ENCODE measurements around the gene MXRA8.
A peak's percentile ranks its signal among the peaks of the same experiment; 100 is the strongest.

The MXRA8 gene

DNA sequence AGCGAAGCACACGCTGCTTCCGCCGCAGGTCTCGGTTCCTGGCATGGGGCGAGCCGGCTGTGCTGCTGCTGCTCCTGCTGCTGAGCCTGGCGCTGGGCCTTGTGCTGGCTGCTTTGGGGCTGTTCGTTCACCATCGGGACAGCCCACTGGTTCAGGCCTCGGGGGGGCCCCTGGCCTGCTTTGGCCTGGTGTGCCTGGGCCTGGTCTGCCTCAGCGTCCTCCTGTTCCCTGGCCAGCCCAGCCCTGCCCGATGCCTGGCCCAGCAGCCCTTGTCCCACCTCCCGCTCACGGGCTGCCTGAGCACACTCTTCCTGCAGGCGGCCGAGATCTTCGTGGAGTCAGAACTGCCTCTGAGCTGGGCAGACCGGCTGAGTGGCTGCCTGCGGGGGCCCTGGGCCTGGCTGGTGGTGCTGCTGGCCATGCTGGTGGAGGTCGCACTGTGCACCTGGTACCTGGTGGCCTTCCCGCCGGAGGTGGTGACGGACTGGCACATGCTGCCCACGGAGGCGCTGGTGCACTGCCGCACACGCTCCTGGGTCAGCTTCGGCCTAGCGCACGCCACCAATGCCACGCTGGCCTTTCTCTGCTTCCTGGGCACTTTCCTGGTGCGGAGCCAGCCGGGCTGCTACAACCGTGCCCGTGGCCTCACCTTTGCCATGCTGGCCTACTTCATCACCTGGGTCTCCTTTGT lies 24.7 kb downstream of the MXRA8 start:
- no peak for DNase-seq

DNA sequence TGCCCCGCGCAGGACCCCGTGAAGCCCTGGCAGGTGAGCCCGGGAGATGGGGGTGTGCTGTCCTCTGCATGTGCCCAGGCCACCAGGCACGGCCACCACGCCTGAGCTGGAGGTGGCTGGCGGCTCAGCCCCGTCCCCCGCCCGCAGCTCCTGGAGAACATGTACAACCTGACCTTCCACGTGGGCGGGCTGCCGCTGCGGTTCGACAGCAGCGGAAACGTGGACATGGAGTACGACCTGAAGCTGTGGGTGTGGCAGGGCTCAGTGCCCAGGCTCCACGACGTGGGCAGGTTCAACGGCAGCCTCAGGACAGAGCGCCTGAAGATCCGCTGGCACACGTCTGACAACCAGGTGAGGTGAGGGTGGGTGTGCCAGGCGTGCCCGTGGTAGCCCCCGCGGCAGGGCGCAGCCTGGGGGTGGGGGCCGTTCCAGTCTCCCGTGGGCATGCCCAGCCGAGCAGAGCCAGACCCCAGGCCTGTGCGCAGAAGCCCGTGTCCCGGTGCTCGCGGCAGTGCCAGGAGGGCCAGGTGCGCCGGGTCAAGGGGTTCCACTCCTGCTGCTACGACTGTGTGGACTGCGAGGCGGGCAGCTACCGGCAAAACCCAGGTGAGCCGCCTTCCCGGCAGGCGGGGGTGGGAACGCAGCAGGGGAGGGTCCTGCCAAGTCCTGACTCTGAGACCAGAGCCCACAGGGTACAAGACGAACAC lies 25.4 kb downstream of the MXRA8 start:
- DNase-seq: no peak

DNA sequence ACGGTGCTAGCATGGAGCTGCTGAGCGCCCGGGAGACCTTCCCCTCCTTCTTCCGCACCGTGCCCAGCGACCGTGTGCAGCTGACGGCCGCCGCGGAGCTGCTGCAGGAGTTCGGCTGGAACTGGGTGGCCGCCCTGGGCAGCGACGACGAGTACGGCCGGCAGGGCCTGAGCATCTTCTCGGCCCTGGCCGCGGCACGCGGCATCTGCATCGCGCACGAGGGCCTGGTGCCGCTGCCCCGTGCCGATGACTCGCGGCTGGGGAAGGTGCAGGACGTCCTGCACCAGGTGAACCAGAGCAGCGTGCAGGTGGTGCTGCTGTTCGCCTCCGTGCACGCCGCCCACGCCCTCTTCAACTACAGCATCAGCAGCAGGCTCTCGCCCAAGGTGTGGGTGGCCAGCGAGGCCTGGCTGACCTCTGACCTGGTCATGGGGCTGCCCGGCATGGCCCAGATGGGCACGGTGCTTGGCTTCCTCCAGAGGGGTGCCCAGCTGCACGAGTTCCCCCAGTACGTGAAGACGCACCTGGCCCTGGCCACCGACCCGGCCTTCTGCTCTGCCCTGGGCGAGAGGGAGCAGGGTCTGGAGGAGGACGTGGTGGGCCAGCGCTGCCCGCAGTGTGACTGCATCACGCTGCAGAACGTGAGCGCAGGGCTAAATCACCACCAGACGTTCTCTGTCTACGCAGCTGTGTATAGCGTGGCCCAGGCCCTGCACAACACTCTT lies 26.2 kb downstream of the MXRA8 start:
- no peak for DNase-seq

DNA sequence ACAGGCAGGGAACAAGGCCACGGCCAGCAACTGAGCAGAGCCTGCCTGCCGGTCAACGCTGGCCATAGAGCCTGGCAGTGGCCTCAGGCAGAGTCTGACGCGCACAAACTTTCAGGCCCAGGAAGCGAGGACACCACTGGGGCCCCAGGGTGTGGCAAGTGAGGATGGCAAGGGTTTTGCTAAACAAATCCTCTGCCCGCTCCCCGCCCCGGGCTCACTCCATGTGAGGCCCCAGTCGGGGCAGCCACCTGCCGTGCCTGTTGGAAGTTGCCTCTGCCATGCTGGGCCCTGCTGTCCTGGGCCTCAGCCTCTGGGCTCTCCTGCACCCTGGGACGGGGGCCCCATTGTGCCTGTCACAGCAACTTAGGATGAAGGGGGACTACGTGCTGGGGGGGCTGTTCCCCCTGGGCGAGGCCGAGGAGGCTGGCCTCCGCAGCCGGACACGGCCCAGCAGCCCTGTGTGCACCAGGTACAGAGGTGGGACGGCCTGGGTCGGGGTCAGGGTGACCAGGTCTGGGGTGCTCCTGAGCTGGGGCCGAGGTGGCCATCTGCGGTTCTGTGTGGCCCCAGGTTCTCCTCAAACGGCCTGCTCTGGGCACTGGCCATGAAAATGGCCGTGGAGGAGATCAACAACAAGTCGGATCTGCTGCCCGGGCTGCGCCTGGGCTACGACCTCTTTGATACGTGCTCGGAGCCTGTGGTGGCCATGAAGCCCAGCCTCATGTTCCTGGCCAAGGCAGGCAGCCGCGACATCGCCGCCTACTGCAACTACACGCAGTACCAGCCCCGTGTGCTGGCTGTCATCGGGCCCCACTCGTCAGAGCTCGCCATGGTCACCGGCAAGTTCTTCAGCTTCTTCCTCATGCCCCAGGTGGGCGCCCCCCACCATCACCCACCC lies 27.0 kb downstream of the MXRA8 start, which contains the start of gene TAS1R3:
TSS of gene TAS1R3 (plus strand) at position 213 of the 898 bp plus-strand sequence. CDS start at position 279, 66 bp downstream.
- DNase-seq: peak; percentile 27

DNA sequence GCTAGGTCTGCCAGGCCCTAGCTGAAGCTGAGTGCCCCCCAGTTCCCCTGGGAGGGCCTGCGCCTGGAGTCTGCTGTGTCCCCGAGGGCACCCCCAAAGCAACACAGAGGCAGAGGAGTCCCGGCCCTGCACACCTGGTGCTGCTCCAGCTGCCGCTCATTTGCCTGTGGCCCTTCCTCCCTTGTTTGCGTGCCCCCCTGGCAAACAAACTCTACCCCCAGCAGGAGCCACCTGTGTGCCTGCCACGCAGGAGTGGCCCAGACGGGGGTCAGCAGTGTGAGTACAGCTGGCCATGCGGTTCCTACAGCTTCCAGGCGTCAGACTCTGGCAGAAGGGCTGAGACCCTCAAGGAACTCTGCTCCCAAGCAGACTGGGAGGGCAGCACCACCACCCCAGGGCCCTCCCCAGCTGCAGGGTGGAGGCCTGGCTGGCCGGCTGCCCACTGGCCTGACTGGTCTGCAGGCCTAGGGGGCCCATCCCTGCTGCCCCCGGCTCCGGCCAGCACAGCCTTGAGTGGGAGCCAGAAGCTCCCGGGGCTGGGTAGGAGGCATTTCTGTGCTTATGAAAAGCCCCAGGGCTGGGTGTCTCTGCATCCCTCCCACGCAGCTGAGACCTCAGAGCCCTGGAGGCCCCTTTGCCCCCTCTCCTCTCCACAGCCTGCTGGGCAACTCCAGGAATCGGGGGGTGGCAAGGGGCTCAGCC lies 27.8 kb downstream of the MXRA8 start:
- no peak for DNase-seq

DNA sequence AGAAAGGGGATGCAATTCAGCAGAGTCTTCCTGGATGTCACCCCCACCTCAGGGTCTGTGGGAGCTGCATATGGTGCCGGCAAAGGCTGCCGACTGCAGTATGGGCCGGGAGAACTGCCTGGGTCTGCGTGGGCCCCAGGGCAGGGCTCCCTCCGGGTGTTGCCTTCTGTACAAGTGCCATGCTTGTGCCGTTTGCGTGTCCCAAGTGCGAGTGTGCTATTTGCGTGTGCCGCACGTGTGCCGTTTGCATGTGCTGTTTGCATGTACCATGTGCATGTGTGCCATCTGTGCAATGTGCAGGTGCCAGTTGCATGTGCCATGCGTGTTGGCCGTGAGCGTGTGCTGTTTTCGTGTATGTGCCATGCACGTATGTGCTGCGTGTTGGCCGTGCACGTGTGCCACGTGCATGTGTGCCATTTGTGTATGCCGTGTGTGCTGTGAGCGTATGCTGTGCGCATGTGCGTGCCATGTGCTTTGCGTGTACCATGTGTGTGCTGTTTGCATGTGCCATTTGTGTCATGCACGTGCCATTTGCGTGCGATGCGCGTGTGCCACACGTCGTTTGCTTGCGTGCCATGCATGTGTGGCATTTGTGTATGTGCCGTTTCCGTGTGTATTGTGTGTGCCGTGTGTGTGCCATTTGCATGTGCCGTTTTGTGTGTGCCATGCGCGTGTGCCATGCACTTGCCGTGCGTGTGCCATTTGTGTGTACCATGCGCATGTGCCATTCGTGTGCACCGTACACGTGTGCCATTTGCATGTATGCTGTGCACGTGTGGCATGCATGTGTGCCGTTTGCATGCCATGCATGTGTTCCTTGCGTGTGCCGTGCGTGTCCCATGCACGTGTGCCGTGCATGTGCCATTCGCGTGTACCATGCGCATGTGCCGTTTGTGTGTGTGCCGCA lies 28.8 kb downstream of the MXRA8 start:
- DNase-seq: no peak

DNA sequence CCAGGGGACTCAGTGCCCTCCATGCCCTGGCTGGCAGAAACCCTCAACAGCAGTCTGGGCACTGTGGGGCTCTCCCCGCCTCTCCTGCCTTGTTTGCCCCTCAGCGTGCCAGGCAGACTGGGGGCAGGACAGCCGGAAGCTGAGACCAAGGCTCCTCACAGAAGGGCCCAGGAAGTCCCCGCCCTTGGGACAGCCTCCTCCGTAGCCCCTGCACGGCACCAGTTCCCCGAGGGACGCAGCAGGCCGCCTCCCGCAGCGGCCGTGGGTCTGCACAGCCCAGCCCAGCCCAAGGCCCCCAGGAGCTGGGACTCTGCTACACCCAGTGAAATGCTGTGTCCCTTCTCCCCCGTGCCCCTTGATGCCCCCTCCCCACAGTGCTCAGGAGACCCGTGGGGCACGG lies 30.1 kb downstream of the MXRA8 start:
- no peak for DNase-seq

DNA sequence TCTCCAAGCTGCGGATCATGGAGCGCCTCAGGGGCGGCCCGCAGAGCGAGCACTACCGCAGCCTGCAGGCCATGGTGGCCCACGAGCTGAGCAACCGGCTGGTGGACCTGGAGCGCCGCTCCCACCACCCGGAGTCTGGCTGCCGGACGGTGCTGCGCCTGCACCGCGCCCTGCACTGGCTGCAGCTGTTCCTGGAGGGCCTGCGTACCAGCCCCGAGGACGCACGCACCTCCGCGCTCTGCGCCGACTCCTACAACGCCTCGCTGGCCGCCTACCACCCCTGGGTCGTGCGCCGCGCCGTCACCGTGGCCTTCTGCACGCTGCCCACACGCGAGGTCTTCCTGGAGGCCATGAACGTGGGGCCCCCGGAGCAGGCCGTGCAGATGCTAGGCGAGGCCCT lies 31.1 kb downstream of the MXRA8 start:
- no peak for DNase-seq

DNA sequence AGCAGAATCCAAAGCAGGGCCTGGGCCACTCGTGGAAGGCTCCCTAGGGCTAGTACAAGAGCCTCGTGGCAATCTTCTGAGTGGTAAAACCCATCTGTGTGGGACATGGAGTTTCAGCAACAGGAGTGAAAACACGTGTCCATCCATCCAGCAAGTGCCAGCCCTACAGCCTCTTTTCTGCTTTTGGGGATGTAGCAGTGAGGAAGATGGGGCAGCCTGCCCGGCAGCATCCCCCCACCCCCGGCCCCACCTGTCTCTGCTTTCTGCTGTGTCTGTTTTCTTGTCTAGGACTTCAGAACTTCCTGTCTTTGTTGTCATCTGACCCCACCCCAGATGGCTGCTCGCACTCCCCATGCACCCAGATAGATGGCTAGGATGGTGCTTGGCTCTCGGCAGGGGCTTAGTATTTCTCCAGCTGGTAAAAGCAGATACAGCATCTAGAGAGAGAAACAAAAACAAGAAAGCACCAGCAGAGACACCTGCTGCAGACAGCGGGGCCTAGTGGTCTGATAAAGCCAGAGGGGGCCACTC lies 32.2 kb downstream of the MXRA8 start:
- DNase-seq: no peak

DNA sequence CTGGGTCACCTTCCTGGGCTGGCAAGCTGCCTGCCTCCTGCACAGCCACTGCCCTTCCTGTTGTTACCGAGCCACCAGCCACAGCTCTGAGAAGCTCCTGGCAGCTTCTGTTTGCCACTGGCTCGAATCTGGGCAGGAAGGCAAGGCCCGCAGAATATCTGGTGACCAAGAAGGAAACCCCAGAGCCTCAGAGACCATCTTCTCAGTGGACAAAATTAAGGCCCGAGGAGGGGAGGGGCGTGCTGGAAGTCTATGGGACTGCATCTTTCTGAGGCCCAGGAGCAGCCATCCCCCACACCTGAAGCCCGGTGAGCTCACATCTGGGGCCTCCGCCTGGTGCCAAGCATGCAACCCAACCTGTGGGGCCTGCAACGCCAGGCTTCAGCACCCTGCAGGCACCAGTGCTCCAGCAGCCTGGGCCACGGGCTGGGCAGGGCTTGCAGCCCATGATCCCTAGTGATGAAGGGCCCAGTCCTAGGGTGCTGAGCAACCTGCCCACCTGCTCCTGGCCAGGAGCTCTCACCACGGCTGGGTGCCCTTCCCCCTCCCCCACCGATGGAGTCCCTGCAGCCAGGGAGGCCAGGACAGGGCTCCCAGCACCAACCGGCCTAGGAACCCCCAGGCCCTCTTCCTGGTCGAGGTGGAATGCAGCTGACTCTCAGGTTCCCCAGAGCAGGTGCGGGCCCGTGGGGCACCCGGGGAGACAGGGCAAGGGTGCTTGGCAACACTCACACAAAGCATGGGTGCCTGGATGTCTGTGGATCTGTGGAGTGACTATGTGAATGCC lies 32.9 kb downstream of the MXRA8 start:
- no peak for DNase-seq

DNA sequence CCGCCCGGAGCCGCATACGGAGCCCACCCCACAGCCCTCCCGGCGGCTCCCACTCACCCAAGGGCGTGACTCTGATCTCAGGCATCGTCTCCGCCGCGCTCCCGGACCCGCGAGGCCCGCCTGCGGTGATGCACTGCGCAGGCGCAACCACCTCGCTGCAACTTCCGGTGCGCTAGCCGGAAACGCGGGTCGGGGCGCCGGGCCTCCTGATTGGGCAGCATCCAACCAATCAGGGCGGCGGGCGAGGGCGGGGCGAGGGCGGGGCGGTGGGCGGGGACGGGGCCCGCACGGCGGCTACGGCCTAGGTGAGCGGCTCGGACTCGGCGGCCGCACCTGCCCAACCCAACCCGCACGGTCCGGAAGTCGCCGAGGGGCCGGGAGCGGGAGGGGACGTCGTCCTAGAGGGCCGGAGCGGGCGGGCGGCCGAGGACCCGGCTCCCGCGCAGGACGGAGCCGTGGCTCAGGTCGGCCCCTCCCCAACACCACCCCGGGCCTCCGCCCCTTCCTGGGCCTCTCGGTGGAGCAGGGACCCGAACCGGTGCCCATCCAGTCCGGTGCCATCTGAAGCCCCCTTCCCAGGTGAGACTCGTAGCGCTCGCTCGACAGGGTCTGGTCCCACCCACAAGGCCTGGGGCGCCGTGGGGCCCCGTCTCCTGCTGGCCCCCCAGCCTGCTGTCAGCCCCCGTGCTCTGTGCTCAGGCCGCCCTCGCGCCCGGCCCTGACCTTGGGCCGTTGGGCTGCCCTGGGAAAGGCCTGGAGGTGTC lies 33.6 kb downstream of the MXRA8 start, which contains the start of the genes CPTP and INTS11:
TSS of gene CPTP (plus strand) at position 279 of the 764 bp plus-strand sequence. CDS start 2,109 bp downstream, outside the sequence.
TSS of gene INTS11 (minus strand) at position 137 of the 764 bp plus-strand sequence. CDS start at position 85, 52 bp downstream.
- peak; percentile 96 for DNase-seq

DNA sequence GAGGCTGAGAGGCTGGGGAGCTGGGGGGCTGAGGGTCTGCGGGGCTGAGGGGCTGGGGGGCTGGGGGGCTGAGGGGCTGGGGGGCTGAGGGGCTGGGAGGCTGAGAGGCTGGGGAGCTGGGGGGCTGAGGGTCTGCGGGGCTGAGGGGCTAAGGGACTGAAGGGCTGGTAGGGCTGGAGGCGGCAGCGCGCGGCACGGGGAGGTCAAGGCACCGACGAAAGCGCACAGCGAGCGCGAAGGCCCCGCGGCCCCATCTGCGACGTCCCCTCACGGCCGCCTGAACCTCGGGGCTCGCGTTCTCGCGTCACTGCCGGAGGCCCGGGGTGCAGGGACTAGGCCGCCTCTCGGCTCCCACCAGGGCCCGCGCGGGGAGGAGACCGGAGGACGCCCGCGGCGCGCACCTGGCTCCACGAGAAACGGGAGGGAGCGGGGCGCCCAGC lies 34.3 kb downstream of the MXRA8 start:
- no peak for DNase-seq

DNA sequence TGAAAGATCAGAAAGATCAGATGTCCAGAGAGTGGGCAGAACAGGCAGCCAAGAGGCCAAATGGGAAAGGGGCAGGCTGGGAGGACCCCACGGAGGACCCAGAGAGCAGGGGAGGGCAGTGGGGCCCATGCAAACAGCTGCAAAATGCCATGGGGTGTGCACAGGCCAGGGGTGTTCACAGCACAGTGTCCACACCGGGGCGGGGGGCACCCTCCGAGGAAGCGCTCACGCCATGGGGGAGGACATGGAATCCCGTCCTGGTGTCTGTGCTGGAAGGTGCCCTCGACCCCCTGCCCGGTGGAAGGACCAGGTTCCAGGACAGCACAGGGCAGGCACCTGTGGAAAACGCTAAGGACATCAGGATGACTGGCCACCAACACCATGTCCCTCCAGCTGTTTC lies 35.4 kb downstream of the MXRA8 start:
- DNase-seq: no peak

DNA sequence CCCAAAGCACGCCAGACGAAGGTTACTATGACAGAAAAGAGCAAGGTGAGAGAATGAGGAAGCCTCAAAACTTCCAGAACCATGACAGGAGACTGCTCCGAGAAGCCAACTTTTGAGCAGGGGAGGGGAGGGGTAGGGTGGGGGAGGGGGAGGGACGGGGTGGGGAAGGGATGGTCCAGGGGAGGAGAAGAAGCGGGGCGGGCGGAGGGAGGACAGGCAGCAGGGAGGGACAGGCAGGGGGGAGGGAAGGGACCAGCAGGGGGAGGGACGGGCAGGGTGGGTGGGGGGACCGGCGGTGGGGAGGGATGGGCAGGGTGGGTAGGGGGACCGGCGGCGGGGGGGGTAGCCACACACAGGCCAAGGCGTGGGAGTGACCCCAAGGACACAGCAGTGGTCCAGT lies 35.9 kb downstream of the MXRA8 start:
- no peak for DNase-seq

DNA sequence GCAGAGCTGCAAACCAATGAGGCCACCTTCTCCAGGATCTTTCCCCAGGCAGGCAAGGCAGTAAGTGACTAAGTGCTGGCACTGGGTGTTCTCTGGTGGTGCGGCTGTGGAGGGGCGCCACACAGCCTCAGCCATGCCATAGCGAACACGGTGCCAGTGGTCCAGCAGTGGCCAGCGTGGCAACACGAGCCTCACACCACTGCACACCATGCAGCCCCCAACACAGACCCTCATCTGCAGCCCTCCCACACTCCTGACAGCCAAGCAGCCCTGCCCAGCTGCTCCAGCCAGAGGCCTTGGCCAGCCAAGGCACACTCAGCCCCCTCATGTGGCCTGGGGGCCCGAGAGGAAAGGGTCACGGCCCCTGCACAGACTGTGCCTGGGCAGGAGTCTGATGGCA lies 36.9 kb downstream of the MXRA8 start:
- DNase-seq: no peak

DNA sequence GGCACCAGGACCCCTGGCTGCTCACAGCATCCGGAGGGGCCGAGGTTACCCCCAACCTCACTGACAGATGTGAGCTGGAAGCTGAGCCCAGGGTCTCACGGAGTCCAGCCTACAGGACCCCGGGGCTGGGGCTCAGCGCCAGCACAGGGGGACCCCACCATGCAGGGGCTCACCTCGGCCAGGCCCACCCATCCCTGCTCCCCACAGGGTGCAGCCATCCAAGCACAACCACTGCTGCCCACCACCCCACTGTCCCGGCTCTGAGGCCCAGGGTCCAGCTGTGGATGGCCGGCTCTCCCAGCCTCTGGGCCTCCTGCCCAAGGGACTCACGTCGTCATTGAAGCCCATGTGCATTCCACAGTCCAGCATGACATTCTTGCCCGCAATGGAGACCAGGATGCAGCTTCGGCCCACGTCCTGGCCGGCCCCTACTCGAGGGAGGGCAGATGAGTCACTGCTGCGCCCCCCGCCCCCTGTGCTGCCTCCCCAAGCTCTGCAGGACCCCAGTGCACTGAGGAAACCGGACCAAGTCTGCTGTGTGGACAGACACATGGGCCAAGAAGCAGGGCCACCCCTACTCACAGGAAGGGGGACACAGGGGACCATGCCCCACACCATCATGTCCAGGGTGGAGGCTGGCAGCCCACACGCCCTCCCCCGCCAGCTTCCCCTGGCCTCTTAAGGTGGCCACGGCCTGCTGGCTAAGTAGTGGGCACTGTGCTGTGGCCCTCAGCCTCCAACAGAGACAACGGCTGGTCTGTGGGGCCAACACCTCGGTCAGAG lies 37.5 kb downstream of the MXRA8 start:
- DNase-seq: no peak

DNA sequence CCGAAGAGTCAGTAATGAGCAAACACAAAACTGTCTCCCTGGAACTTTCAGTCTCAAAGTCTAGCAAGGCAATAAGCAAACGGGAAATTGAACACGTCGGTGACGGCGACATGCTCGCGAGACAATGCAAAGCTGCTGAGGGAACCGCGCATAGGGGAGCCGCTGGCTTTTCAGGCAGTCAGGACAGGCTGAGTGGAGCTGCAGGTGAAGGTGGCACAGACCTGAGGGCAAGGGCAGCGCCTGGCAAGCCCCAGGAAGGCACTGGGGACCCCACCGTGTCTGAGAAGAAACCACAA lies 38.8 kb downstream of the MXRA8 start:
- DNase-seq: no peak

Measured in eye (tissue), 1 donor.